DMS153 (cell line): ENCODE data around the gene LRP4.
"Not testable (repeated sequence)": the region's sequence is repeated elsewhere in the genome, so short reads cannot be mapped to it uniquely, and the experiment has no call there.

Source experiments
- DNase-seq: peaks from one replicate; lab custom pipeline; 2025; lab: John Stamatoyannopoulos, UW

The LRP4 gene

GRCh38 chr11:46927928-46928327 lies 9.6 kb upstream of the LRP4 start:
- not testable (repeated sequence) for DNase-seq

- no peak for DNase-seq
Measured at GRCh38 chr11:46920755-46921154, 2.4 kb upstream of the LRP4 start.

GRCh38 chr11:46918788-46919513 lies 601 bp upstream of the LRP4 start:
- no peak for DNase-seq

- no peak for DNase-seq
Measured at GRCh38 chr11:46917762-46918082, 628 bp downstream of the LRP4 start.

GRCh38 chr11:46917109-46917761 lies 1.1 kb downstream of the LRP4 start:
- DNase-seq: no peak

- DNase-seq: no peak
Measured at GRCh38 chr11:46916286-46917108, 1.9 kb downstream of the LRP4 start.

- no peak for DNase-seq
Measured at GRCh38 chr11:46914910-46915309, 3.4 kb downstream of the LRP4 start.

- no peak for DNase-seq
Measured at GRCh38 chr11:46914363-46914762, 4.0 kb downstream of the LRP4 start.

- DNase-seq: no peak
Measured at GRCh38 chr11:46913484-46913883, 4.9 kb downstream of the LRP4 start.

GRCh38 chr11:46912526-46913150 lies 5.7 kb downstream of the LRP4 start:
- peak; percentile 91 for DNase-seq

GRCh38 chr11:46907606-46908005 lies 10.7 kb downstream of the LRP4 start:
- DNase-seq: no peak

GRCh38 chr11:46906609-46907041 lies 11.7 kb downstream of the LRP4 start:
- no peak for DNase-seq

GRCh38 chr11:46905806-46906205 lies 12.5 kb downstream of the LRP4 start:
- DNase-seq: no peak

GRCh38 chr11:46903846-46904245 lies 14.5 kb downstream of the LRP4 start:
- no peak for DNase-seq

- DNase-seq: no peak
Measured at GRCh38 chr11:46902694-46903093, 15.7 kb downstream of the LRP4 start.

- DNase-seq: no peak
Measured at GRCh38 chr11:46901156-46901555, 17.2 kb downstream of the LRP4 start.

- no peak for DNase-seq
Measured at GRCh38 chr11:46900091-46900746, 18.1 kb downstream of the LRP4 start.

GRCh38 chr11:46899501-46900025 lies 18.8 kb downstream of the LRP4 start:
- no peak for DNase-seq

GRCh38 chr11:46898396-46899095 lies 19.8 kb downstream of the LRP4 start:
- peak; percentile 20 for DNase-seq

GRCh38 chr11:46896719-46897406 lies 21.5 kb downstream of the LRP4 start:
- peak; percentile 57 for DNase-seq
